Body of pancreas (tissue), 4 donors: Measurements from ENCODE around the gene PDE1C. TPM values are rescaled to one million over a fixed set of nuclear protein-coding genes. Genes with fewer than 3 reads are reported as not detected.

ENCODE experiments used
- ATAC-seq: fragments of 150-250 bp; one replicate; pipeline ENCODE4 v1.9.1; 2016
- DNase-seq, 4 donors: peaks; one replicate each; pipeline ENCODE4 v3.0.0-alpha.2; 2019
- H3K27ac ChIP-seq, 4 donors: fragments of 200-600 bp; sonication (generic); 1 replicate in 3 of 4; 2 replicates in 1 of 4; pipeline versions ENCODE4 v1.5.1 to v1.6.1; 2016 to 2019; ENCODE audit warnings: mild to moderate bottlenecking in 1 of 4, mixed read lengths in 1 of 4, moderate library complexity in 1 of 4
- H3K27me3 ChIP-seq, 2 donors: fragments of 200-600 bp; sonication (generic); one replicate each; pipeline ENCODE4 v1.6.0; 2016; ENCODE audit warnings: mild to moderate bottlenecking in 1 of 2
- H3K36me3 ChIP-seq, 2 donors: fragments of 200-600 bp; sonication (generic); replicated peaks in 1 of 2; 2 replicates each; pipeline ENCODE4 v1.5.1; 2016; ENCODE audit warnings: low read depth in 2 of 2; ENCODE audit not compliant: insufficient read depth in 1 of 2
- H3K4me1 ChIP-seq: fragments of 200-600 bp; sonication (generic); one replicate; pipeline ENCODE4 v1.6.0; 2016
- H3K4me3 ChIP-seq, 2 donors: fragments of 200-600 bp; sonication (generic); 1 replicate in 1 of 2; 2 replicates in 1 of 2; pipeline ENCODE4 v1.5.1; 2016 to 2019
- H3K9me3 ChIP-seq, 3 donors: fragments of 200-600 bp; sonication (generic); 1 replicate in 2 of 3; 2 replicates in 1 of 3; pipeline ENCODE4 v1.5.1; 2016
- CTCF ChIP-seq, 7 experiments: fragments of 450-650 bp in 4 of 7; fragments of 200-600 bp in 3 of 7; sonication (generic) in 3 of 7; IDR thresholded peaks; one replicate each; pipeline ENCODE4 v1.5.1; 2016 to 2019; ENCODE audit warnings: antibody characterized with exemption in 7 of 7
- POLR2A ChIP-seq, 3 donors: fragments of 450-650 bp; IDR thresholded peaks; one replicate each; pipeline ENCODE4 v1.6.1; 2016; ENCODE audit warnings: antibody characterized with exemption in 3 of 3, mild to moderate bottlenecking in 2 of 3
- WGBS, 2 donors: methylation state at CpG; one replicate each; pipeline ENCODE4 v1.1.5; 2017; 5-methylcytosine and 5-hydroxymethylcytosine counted together
- intact Hi-C: fragments of 100-400 bp; cut with DNase I; formaldehyde crosslinking; loops from one replicate; pipeline ENCODE4 v1.15.1; 2023
- total RNA-seq, 2 donors: library from RNA; depleted of rRNA; stranded (reverse); fragments of >200 nt; gene quantifications; one replicate each; pipeline ENCODE4 v1.1.0, GENCODE V29; 2016

Gene PDE1C
- total RNA-seq, 2 donors from 2014 or later, result 1.8 to 4.9 TPM

- 86 to 88% methylated on average over 5 of the region's 5 CpGs for WGBS, 2 donors
- TF ChIP-seq POLR2A (IDR thresholded peaks at IDR 0.05) (no peak), CTCF (IDR thresholded peaks at IDR 0.05) (no peak)
- Histone ChIP-seq H3K4me1 (no peaks in the 10 kb centered on the region), H3K4me3 (no peak overlapping the region), H3K27ac (no peak overlapping the region), H3K36me3 (no peaks in the 10 kb centered on the region), H3K9me3 (no peaks in the 10 kb centered on the region), H3K27me3 (no peaks in the 10 kb centered on the region)
- ATAC-seq, result no peak
- intact Hi-C loops, result no loop called here
- DNase-seq, result no peak
These were observed 253.4 kb downstream of the PDE1C start for GRCh38 chr7:31816810-31817209.

- no peak for DNase-seq
- TF ChIP-seq CTCF (IDR thresholded peaks at IDR 0.05) (no peak), POLR2A (IDR thresholded peaks at IDR 0.05) (no peak)
- Histone ChIP-seq H3K4me3 (no peak overlapping the region), H3K27ac (no peak overlapping the region), H3K27me3 (no peaks in the 10 kb centered on the region), H3K36me3 (no peaks in the 10 kb centered on the region), H3K4me1 (no peaks in the 10 kb centered on the region), H3K9me3 (no peaks in the 10 kb centered on the region)
- no peak for ATAC-seq
- intact Hi-C loops, result no loop called here
- 72 to 76% methylated on average over 9 of the region's 9 CpGs for WGBS, 2 donors
These were observed 254.4 kb downstream of the PDE1C start for GRCh38 chr7:31815796-31816195.

GRCh38 chr7:31814187-31814586 lies 256.0 kb downstream of the PDE1C start:
- no peak for ATAC-seq
- peak in 5 of 7 experiments; percentile 23 to 46 (median 35) for TF ChIP-seq CTCF (IDR thresholded peaks at IDR 0.05)
- TF ChIP-seq POLR2A (IDR thresholded peaks at IDR 0.05), result no peak
- intact Hi-C loops, result no loop called here
- peak in 3 of 4 donors; percentile 14 to 22 (median 18) for DNase-seq
- no peaks in the 10 kb centered on the region for H3K9me3 ChIP-seq
- WGBS, 2 donors, result 62 to 66% methylated on average over 3 of the region's 3 CpGs
- no peaks in the 10 kb centered on the region for H3K4me1 ChIP-seq
- no peaks in the 10 kb centered on the region for H3K36me3 ChIP-seq
- no peak overlapping the region for H3K27ac ChIP-seq
- H3K4me3 ChIP-seq, result no peak overlapping the region
- no peaks in the 10 kb centered on the region for H3K27me3 ChIP-seq

- Histone ChIP-seq H3K9me3 (no peaks in the 10 kb centered on the region), H3K27me3 (no peaks in the 10 kb centered on the region), H3K4me3 (no peak overlapping the region), H3K4me1 (no peaks in the 10 kb centered on the region), H3K36me3 (no peaks in the 10 kb centered on the region), H3K27ac (peak overlapping the region in 2 of 4 donors; percentile 50 to 71)
- peak; percentile 78 for ATAC-seq
- whole genome bisulfite sequencing, 2 donors, result 28 to 43% methylated on average over 3 of the region's 3 CpGs
- TF ChIP-seq CTCF (IDR thresholded peaks at IDR 0.05) (no peak), POLR2A (IDR thresholded peaks at IDR 0.05) (no peak)
- peak in 2 of 4 donors; percentile 10 to 34 for DNase-seq
- intact Hi-C loops, result no loop called here
These were observed 258.4 kb downstream of the PDE1C start for GRCh38 chr7:31811650-31812461.
